GM21529 (cell line): ENCODE results near the gene CSRNP3.

Experiments used
- ATAC-seq: cut with Tn5 transposase; IDR thresholded peaks from one replicate; pipeline ENCODE4 v1.9.1; 2021; ENCODE audit not compliant: unreplicated experiment

Gene CSRNP3

GRCh38 chr2:165536851-165537499 is 67.5 kb downstream of the CSRNP3 start:
- ATAC-seq = no peak

- ATAC-seq = no peak
Observed at GRCh38 chr2:165539985-165540384, 70.5 kb downstream of the CSRNP3 start.

GRCh38 chr2:165544897-165545296 is 75.4 kb downstream of the CSRNP3 start:
- peak; percentile 77 for ATAC-seq

GRCh38 chr2:165547900-165548299 is 78.4 kb downstream of the CSRNP3 start:
- ATAC-seq = no peak

- ATAC-seq = no peak
Observed at GRCh38 chr2:165549619-165550018, 80.1 kb downstream of the CSRNP3 start.

GRCh38 chr2:165558832-165559231 is 89.3 kb downstream of the CSRNP3 start:
- ATAC-seq = no peak

GRCh38 chr2:165560377-165560988 is 91.0 kb downstream of the CSRNP3 start:
- no peak for ATAC-seq

- no peak for ATAC-seq
Observed at GRCh38 chr2:165561516-165561915, 92.0 kb downstream of the CSRNP3 start.

GRCh38 chr2:165562233-165562632 is 92.7 kb downstream of the CSRNP3 start:
- no peak for ATAC-seq

GRCh38 chr2:165563468-165564225 is 94.1 kb downstream of the CSRNP3 start:
- no peak for ATAC-seq

GRCh38 chr2:165566008-165566407 is 96.5 kb downstream of the CSRNP3 start:
- ATAC-seq = no peak

- no peak for ATAC-seq
Observed at GRCh38 chr2:165567273-165567672, 97.8 kb downstream of the CSRNP3 start.

GRCh38 chr2:165568361-165568760 is 98.9 kb downstream of the CSRNP3 start:
- ATAC-seq = no peak

- ATAC-seq = no peak
Observed at GRCh38 chr2:165571477-165571876, 102.0 kb downstream of the CSRNP3 start.

- ATAC-seq = no peak
Observed at GRCh38 chr2:165572151-165572550, 102.7 kb downstream of the CSRNP3 start.

- ATAC-seq = no peak
Observed at GRCh38 chr2:165573534-165574461, 104.3 kb downstream of the CSRNP3 start.

GRCh38 chr2:165575044-165575615 is 105.6 kb downstream of the CSRNP3 start:
- ATAC-seq = no peak

GRCh38 chr2:165576409-165577154 is 107.1 kb downstream of the CSRNP3 start:
- ATAC-seq = no peak

GRCh38 chr2:165582409-165582808 is 112.9 kb downstream of the CSRNP3 start:
- no peak for ATAC-seq
